Activated CD4-positive, CD25-positive, alpha-beta regulatory T cell treated with anti-CD3 and anti-CD28 coated beads, Interleukin-2, amount 50 U/mL, for 24 hours (primary cell): ENCODE data around the gene DENND1C.
"Not testable (repeated sequence)": the region's sequence is repeated elsewhere in the genome, so short reads cannot be mapped to it uniquely, and the experiment has no call there.

Source experiments
- ATAC-seq, 2 donors: fragments of 150-1000 bp; cut with Tn5 transposase; one replicate each; pipeline ENCODE4 v1.10.0; 2021; ENCODE audit warnings: mild to moderate bottlenecking in 1 of 2, moderate library complexity in 1 of 2

DENND1C gene

GRCh38 chr19:6452223-6452614, 29.4 kb downstream of the DENND1C start:
- ATAC-seq = no peak

GRCh38 chr19:6451583-6452222, 29.9 kb downstream of the DENND1C start:
- ATAC-seq = no peak

DNA sequence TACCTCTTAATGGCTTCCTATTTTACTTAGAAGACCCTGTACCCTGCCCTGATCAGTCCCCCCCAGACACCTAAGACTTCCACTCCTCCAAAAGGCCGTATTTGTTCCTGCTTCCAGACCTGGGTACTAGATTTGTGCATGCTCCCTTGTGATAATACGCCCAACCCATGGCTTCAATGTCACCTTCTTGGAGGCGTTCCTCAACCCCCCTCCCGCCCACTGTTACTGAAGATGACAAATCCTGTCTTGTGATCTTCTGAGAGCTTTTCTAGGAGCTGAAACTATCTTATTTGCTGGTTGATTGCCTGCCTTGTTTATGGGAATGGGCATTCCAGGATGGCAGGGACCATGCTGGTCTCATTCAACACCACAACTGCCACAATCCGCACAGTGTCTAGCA, 31.4 kb downstream of the DENND1C start:
- ATAC-seq = no peak

GRCh38 chr19:6448045-6448444, 33.5 kb downstream of the DENND1C start:
- no peak for ATAC-seq

DNA sequence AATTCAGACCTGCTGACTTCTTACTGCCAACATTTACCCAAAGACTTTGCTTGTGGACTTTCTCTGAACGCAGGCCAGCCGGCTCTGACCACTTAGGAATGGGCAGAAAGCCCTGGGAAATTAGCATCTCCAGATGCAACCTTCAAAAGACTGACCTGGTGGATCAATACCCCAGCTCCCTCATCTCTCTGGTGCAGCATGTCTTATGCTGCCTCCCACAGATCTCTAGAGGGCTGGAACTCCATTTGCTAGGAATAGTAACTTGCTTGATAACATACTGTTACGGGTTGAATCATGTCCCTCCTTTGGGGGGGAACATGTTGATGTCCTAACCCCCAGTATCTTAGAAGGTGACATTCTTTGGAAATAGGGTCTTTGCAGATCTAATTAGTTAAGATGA, 35.1 kb downstream of the DENND1C start:
- ATAC-seq = no peak

GRCh38 chr19:6443986-6444385, 37.6 kb downstream of the DENND1C start:
- no peak for ATAC-seq

DNA sequence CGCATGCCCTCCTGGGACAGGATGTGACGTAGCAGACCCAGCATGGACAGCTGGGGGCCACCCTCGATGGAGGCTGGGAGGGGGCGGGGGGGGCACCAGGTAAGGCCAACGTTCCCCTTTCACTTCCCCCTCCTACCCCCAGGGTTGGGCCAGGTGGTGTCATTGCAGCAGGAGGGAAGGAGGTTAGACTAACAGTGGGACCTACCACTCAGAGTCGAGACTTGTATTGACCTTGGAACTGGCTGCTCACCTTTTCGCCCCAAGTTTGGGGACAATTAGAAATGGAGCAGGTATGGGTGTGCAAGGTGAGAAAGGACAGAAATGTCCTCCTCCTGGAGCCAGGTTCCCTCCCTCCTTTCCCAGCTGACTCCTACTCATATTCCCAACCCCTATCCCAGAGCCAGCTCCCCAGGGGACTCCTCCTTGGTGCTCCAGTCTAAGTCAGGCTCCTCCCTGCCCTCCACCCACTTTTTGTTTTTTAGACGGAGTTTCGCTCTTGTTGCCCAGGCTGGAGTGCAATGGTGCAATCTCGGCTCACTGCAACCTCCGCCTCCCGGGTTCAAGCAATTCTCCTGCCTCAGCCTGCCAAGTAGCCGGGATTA, 39.4 kb downstream of the DENND1C start:
- no peak for ATAC-seq

DNA sequence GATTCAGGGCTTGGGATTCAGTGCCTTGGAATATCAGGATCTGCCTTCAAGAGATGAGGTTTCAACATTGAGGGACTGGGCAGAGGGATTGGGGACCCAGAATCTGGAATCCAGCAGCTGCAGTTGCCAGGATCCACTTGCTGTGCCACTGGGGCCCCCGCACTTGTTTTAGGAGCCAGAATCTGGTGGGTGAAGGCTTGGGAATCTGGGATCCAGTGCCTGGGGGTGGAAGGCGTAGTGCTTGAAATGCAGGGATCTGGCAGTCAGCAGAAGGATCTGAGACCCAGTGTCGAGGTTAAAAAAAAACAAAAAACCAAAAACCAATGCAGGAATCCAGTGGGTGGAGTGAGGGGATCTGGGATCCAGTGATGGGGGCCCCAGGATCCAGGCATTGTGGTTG, 40.7 kb downstream of the DENND1C start:
- ATAC-seq = no peak

DNA sequence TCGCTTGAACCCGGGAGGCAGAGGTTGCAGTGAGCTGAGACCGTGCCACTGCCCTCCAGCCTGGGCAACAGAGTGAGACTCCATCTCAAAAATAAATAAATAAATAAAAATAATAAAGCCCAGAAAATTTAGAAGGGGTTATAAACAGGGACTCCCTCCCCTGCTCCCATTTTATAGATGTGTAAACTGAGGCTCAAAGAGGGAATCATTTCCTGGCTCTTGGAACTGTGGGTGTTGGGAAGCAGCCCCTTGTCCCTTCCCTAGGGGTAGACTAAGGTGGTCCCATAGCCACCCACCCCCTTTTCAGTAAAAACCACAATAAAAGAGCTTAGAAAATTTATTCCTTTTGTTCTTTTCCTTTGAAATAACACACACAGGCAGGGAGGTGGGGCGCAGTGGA, 41.8 kb downstream of the DENND1C start:
- ATAC-seq = no peak

- no peak for ATAC-seq
Observed at GRCh38 chr19:6433663-6434062, 47.9 kb downstream of the DENND1C start, which contains the start of gene SLC25A41. TSS of gene SLC25A41 (minus strand) at chr19:6433763. CDS start at chr19:6433693, 70 bp downstream.

GRCh38 chr19:6433165-6433564, 48.4 kb downstream of the DENND1C start:
- no peak for ATAC-seq

DNA sequence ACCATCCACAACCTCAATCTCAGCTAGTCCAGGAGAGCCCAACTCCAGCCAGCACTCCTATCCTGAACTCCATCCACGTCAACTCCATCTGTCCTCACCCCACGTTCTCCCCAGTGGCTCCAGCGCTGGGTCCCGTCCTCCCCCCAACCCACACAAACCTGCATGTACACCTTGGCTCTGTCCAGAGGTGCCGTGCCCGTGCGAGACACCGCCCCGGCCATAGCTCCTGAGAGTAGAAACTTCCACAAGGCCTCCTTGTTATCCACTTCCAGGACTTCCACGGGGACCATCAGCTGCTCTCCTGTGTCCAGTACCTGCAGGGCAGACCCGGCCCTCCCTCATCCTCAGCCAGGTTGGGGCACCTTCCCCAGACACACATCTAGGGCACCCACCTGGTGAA, 49.7 kb downstream of the DENND1C start:
- ATAC-seq = no peak

GRCh38 chr19:6429419-6430221, 52.0 kb downstream of the DENND1C start:
- no peak for ATAC-seq

DNA sequence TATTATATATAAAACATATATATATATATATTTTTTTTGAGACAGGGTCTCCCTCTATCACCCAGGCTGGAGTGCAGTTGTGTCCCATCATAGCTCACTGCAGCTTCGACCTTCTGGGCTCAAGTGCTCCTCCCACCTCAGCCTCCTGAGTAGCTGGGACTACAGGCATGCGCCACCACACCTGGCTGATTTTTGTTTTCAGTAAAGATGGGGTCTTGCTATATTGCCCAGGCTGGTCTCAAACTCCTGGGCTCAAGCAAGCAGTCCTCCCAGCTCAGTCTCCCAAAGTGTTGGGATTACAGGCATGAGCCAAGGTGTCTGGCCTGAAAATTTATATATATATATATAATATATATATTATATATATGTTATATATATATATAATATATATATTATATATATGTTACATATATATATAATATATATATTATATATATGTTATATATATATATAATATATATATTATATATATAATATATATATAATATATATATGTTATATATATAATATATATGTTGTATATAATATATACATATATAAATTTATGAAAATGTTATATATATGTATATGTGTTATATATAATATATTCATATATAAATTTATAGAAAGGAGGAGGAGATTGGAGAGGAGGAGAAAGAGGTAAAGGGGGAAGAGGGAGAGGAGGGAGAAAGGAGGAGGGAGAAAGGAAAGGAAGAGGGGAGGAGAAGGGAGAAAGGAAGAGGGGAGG, 52.7 kb downstream of the DENND1C start:
- not testable (repeated sequence) for ATAC-seq

DNA sequence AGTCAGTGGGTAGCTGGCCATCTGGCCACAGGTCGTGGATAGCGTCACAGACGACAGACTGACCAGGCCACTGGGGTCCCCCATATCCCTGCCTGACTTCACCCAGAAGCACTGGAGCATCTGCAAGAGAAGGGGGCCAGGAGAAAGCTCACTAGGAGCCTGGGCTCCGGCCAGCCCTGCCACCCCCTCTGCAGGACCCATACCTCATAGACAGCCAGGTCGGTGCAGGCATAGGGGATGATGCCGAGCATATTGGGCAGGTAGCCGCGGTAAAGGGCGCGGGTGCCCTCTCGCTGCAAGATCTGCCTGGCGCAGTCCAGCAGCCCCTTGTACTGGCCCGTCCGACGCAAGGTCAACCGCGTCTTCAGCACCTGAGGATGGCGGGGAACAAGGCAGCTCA, 54.5 kb downstream of the DENND1C start:
- ATAC-seq = no peak

DNA sequence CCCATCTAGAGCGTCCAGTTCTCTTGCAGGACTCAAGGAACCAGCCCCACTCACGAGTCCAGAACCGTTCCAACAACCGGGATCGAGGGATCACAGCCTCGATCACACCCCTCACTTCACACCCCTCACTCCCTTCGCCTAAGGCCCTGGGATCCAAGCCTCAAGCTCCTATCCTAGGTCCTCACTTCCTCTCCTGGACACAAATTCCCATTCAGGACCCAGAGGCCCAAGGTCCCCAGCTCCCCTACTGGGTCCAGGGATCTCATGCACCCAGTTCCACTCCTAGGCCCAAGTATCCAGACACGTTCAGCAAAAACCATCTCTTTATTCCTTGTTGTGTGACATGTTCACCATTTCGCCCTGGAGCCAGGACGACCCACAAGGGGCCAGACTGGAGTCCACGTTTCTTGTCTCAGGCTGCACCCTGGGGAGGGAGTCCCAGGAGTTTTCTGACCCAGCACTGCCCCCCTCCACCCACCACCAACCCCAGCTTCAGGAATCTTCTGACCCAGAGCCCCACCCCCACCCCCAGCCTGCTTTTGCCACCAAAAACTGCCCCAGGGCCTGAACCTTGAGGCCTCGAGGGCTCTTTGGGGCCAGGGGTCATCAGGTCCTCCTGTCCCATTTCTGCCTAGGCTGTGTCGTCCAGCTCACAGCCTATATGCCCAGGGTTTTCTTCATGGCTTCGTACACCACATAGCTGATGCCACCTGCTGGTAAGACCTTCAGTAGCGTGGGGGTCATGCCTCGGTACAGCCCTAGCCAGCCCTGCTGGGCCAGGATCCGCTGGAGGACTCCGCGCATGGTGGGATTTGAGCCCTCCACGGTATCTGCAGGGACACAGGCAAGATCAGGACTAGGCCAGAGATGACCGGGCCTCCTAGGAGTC, 55.6 kb downstream of the DENND1C start:
- ATAC-seq = no peak

- peak; percentile 89 to 91 for ATAC-seq
Observed at GRCh38 chr19:6424939-6425731, 56.5 kb downstream of the DENND1C start.

- no peak for ATAC-seq
Observed at GRCh38 chr19:6424195-6424938, 57.2 kb downstream of the DENND1C start, which contains the start of gene KHSRP. TSS of gene KHSRP (minus strand) at chr19:6424811. CDS start at chr19:6424701, 110 bp downstream.

GRCh38 chr19:6423499-6424194, 57.9 kb downstream of the DENND1C start:
- no peak for ATAC-seq
